OCI-LY7 (cell line): ENCODE data around the gene CHRNG. TPM values are rescaled to one million over a fixed set of nuclear protein-coding genes. Genes with fewer than 3 reads are reported as not detected.

Experiments used
- BruUV-seq: library from RNA; stranded (reverse); fragments of 400-500 nt; replicated peaks from 2 replicates; lab custom pipeline; 2021; lab: Mats Ljungman, UMichigan
- CTCF ChIA-PET: fragments of 300-600 bp; sonication (Branson Sonifier 250); formaldehyde crosslinking; loops from one replicate; lab custom pipeline; 2022; ENCODE audit warnings: antibody characterized with exemption; ENCODE audit not compliant: unreplicated experiment; lab: Charles Lee
- POLR2A ChIA-PET: fragments of 300-600 bp; sonication (Branson Sonifier 250); formaldehyde crosslinking; loops from one replicate; lab custom pipeline; 2022; ENCODE audit warnings: antibody characterized with exemption; lab: Charles Lee
- DNase-seq: peaks from one replicate; pipeline ENCODE4 v3.0.0-alpha.2; 2015; ENCODE audit warnings: low spot score
- H2AFZ ChIP-seq: fragments of 200-600 bp; sonication (generic), shearing (Covaris generic); 2 replicates; pipeline ENCODE4 v1.6.1; 2014; ENCODE audit warnings: mild to moderate bottlenecking, antibody characterized with exemption, low read length, moderate library complexity
- H3K27ac ChIP-seq: fragments of 200-600 bp; sonication (generic); 2 replicates; pipeline ENCODE4 v1.5.1; 2014; ENCODE audit warnings: mixed run types, low read depth, mild to moderate bottlenecking, moderate library complexity, low read length, inconsistent platforms; ENCODE audit not compliant: poor library complexity, severe bottlenecking
- H3K36me3 ChIP-seq: fragments of 200-600 bp; sonication (generic); 2 replicates; pipeline ENCODE4 v1.6.1; 2014; ENCODE audit warnings: mild to moderate bottlenecking, antibody characterized with exemption, low read length, moderate library complexity, mixed read lengths; ENCODE audit not compliant: insufficient read depth
- H3K4me1 ChIP-seq: fragments of 200-600 bp; sonication (generic); 2 replicates; pipeline ENCODE4 v1.5.1; 2014; ENCODE audit warnings: mild to moderate bottlenecking, low read length; ENCODE audit not compliant: insufficient read depth, poor library complexity, severe bottlenecking
- H3K4me2 ChIP-seq: fragments of 200-600 bp; sonication (generic); 2 replicates; pipeline ENCODE4 v1.6.1; 2014; ENCODE audit warnings: mild to moderate bottlenecking, low read length
- H3K4me3 ChIP-seq: fragments of 200-600 bp; sonication (generic); 2 replicates; pipeline ENCODE4 v1.5.1; 2014; ENCODE audit warnings: mild to moderate bottlenecking, low read depth, low read length; ENCODE audit not compliant: poor library complexity, severe bottlenecking
- H3K79me2 ChIP-seq: fragments of 200-600 bp; sonication (generic); 2 replicates; pipeline ENCODE4 v1.6.1; 2016; ENCODE audit warnings: low read depth, mild to moderate bottlenecking, low read length, moderate library complexity, mixed read lengths; ENCODE audit not compliant: insufficient read depth
- H3K9me2 ChIP-seq: fragments of 200-600 bp; sonication (generic); 2 replicates; pipeline ENCODE4 v1.6.1; 2016; ENCODE audit warnings: mild to moderate bottlenecking, low read length, mixed read lengths; ENCODE audit not compliant: insufficient read depth
- H3K9me3 ChIP-seq: fragments of 200-600 bp; sonication (generic); 2 replicates; pipeline ENCODE4 v1.6.1; 2014; ENCODE audit warnings: mild to moderate bottlenecking, mixed run types, low read length, mixed read lengths
- H4K20me1 ChIP-seq: fragments of 200-600 bp; sonication (generic); 2 replicates; pipeline ENCODE4 v1.6.1; 2014; ENCODE audit warnings: mild to moderate bottlenecking, antibody characterized with exemption, low read length, moderate library complexity, mixed read lengths; ENCODE audit not compliant: insufficient read depth
- EZH2phosphoT487 ChIP-seq: fragments of 200-600 bp; sonication (generic); IDR thresholded peaks from 2 replicates; pipeline ENCODE4 v1.6.1; 2018; ENCODE audit warnings: low read depth, borderline replicate concordance, mild to moderate bottlenecking, mixed run types, antibody characterized with exemption, low read length, moderate library complexity, mixed read lengths
- intact Hi-C: fragments of 100-400 bp; cut with micrococcal nuclease; formaldehyde crosslinking; loops from one replicate; pipeline ENCODE4 v1.10.0; 2022; ENCODE audit not compliant: unreplicated experiment
- total RNA-seq, 2 experiments: library from RNA; depleted of rRNA in 1 of 2; stranded (reverse); fragments of >200 nt in 1 of 2; shearing (Covaris generic) in 1 of 2; gene quantifications; 2 replicates each; pipeline ENCODE4 v1.2.3, GENCODE V29; 2014 to 2022
- TF ChIP-seq, protein P1 (sequence below): fragments of 200-600 bp; sonication (generic); conservative IDR thresholded peaks from 2 replicates; pipeline ENCODE4 v1.5.1; 2014; ENCODE audit warnings: mild to moderate bottlenecking, antibody characterized with exemption, low read length, moderate library complexity, mixed read lengths

CHRNG gene
- total RNA-seq, 2 experiments from 2014 or later: not detected

- peaks cover 35% of the 10 kb centered on the region for H3K36me3 ChIP-seq
- BruUV-seq: no TSS peak
- intact Hi-C loops: no loop called here
- no peak for DNase-seq
- no peaks in the 10 kb centered on the region for H3K4me1 ChIP-seq
- H3K4me2 ChIP-seq: no peak overlapping the region
- no peak for TF ChIP-seq EZH2phosphoT487
- TF ChIP-seq, protein P1, sequence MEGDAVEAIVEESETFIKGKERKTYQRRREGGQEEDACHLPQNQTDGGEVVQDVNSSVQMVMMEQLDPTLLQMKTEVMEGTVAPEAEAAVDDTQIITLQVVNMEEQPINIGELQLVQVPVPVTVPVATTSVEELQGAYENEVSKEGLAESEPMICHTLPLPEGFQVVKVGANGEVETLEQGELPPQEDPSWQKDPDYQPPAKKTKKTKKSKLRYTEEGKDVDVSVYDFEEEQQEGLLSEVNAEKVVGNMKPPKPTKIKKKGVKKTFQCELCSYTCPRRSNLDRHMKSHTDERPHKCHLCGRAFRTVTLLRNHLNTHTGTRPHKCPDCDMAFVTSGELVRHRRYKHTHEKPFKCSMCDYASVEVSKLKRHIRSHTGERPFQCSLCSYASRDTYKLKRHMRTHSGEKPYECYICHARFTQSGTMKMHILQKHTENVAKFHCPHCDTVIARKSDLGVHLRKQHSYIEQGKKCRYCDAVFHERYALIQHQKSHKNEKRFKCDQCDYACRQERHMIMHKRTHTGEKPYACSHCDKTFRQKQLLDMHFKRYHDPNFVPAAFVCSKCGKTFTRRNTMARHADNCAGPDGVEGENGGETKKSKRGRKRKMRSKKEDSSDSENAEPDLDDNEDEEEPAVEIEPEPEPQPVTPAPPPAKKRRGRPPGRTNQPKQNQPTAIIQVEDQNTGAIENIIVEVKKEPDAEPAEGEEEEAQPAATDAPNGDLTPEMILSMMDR: no peak
- H3K4me3 ChIP-seq: no peak overlapping the region
- no peak overlapping the region for H3K27ac ChIP-seq
- H2AFZ ChIP-seq: no peak overlapping the region
- POLR2A ChIA-PET: no interaction called here
- no peaks in the 10 kb centered on the region for H4K20me1 ChIP-seq
- peaks cover 2% of the 10 kb centered on the region; the same call in 1 of the 2 replicates for H3K79me2 ChIP-seq
- no peaks in the 10 kb centered on the region for H3K9me3 ChIP-seq
- H3K9me2 ChIP-seq: no peaks in the 10 kb centered on the region
- CTCF ChIA-PET: no interaction called here
Measured at GRCh38 chr2:232541961-232542714, 2.6 kb downstream of the CHRNG start.

GRCh38 chr2:232542715-232543467, 3.4 kb downstream of the CHRNG start:
- H3K36me3 ChIP-seq: peaks cover 42% of the 10 kb centered on the region
- no TSS peak for BruUV-seq
- H3K4me1 ChIP-seq: no peaks in the 10 kb centered on the region
- TF ChIP-seq, protein P1: no peak
- TF ChIP-seq EZH2phosphoT487: no peak
- ChIA-PET POLR2A (no interaction called here), CTCF (no interaction called here)
- H3K9me2 ChIP-seq: no peaks in the 10 kb centered on the region
- no peak overlapping the region for H2AFZ ChIP-seq
- intact Hi-C loops: no loop called here
- no peak overlapping the region for H3K4me2 ChIP-seq
- no peak overlapping the region for H3K4me3 ChIP-seq
- no peaks in the 10 kb centered on the region for H3K9me3 ChIP-seq
- peaks cover 10% of the 10 kb centered on the region for H3K79me2 ChIP-seq
- H3K27ac ChIP-seq: no peak overlapping the region
- no peak for DNase-seq
- no peaks in the 10 kb centered on the region for H4K20me1 ChIP-seq
